HCT116 (cell line): Measurements from ENCODE around the gene MLEC. TPM values are rescaled to one million over a fixed set of nuclear protein-coding genes. Genes with fewer than 3 reads are reported as not detected.

Experiments
- ATAC-seq: fragments of 200-7000 bp; cut with Tn5 transposase; 2 replicates; pipeline ENCODE4 v1.9.1; 2020; ENCODE audit warnings: mild to moderate bottlenecking, moderate library complexity
- BruUV-seq: library from RNA; stranded (reverse); fragments of 400-500 nt; replicated peaks from 2 replicates; lab custom pipeline; 2021; lab: Mats Ljungman, UMichigan
- CTCF ChIA-PET: fragments of 300-600 bp; sonication (Branson Sonifier 250); formaldehyde crosslinking; loops from one replicate; lab custom pipeline; 2021; ENCODE audit warnings: antibody characterized with exemption; lab: Charles Lee
- POLR2A ChIA-PET: fragments of 300-600, 350-600 bp; sonication (Branson Sonifier 250); formaldehyde crosslinking; loops from one replicate; lab custom pipeline; 2021; ENCODE audit warnings: antibody characterized with exemption; lab: Charles Lee
- RAD21 ChIA-PET, 2 experiments: fragments of 300-600 bp; sonication (Branson Sonifier 250); formaldehyde crosslinking; loops; one replicate each; lab custom pipeline; 2023; ENCODE audit warnings: low total read pairs in 2 of 2; ENCODE audit not compliant: uncharacterized antibody in 2 of 2, unreplicated experiment in 2 of 2, low non-redundant PET in 1 of 2; lab: Charles Lee
- DNase-seq: peaks from one replicate; pipeline ENCODE4 v3.0.0-alpha.2; 2010; ENCODE audit warnings: low read depth, low spot score
- H2AFZ ChIP-seq: fragments of 200-600 bp; shearing (Covaris generic), sonication (generic); 2 replicates; pipeline ENCODE4 v1.6.1; 2017; ENCODE audit warnings: low read depth, mixed run types, mixed read lengths, antibody characterized with exemption, low read length; ENCODE audit not compliant: poor library complexity, severe bottlenecking
- H3K27ac ChIP-seq: 2 replicates; pipeline ENCODE4 v1.5.1; 2012; ENCODE audit warnings: low read depth, low read length
- H3K27me3 ChIP-seq: fragments of 200-600 bp; sonication (generic); 2 replicates; pipeline ENCODE4 v1.6.1; 2016; ENCODE audit warnings: mixed run types, low read length, mixed read lengths; ENCODE audit not compliant: insufficient read depth
- H3K36me3 ChIP-seq, 2 experiments: fragments of 200-500 bp in 1 of 2; fragments of 200-600 bp in 1 of 2; sonication (Bioruptor generic) in 1 of 2; sonication (generic) in 1 of 2; 2 replicates each; pipeline versions ENCODE4 v1.5.1 to v1.6.1; 2014 to 2016; ENCODE audit warnings: low read length in 2 of 2, inconsistent platforms in 1 of 2, mixed read lengths in 1 of 2, mixed run types in 1 of 2; ENCODE audit not compliant: insufficient read depth in 2 of 2, control insufficient read depth in 1 of 2
- H3K4me1 ChIP-seq, 2 experiments: fragments of 200-600 bp in 1 of 2; sonication (generic) in 1 of 2; 2 replicates each; pipeline versions ENCODE4 v1.5.1 to v1.6.1; 2012 to 2017; ENCODE audit warnings: low read length in 2 of 2, inconsistent platforms in 1 of 2, mild to moderate bottlenecking in 1 of 2, mixed read lengths in 1 of 2, mixed run types in 1 of 2, moderate library complexity in 1 of 2; ENCODE audit not compliant: insufficient read depth in 2 of 2, control insufficient read depth in 1 of 2
- H3K4me2 ChIP-seq: fragments of 200-600 bp; sonication (generic); 2 replicates; pipeline ENCODE4 v1.6.1; 2017; ENCODE audit warnings: mixed run types, low read length, mixed read lengths
- H3K4me3 ChIP-seq, 2 experiments: fragments of 200-600 bp in 1 of 2; sonication (generic) in 1 of 2; replicated peaks in 1 of 2; 2 replicates each; pipeline ENCODE4 v1.5.1; 2011 to 2016; ENCODE audit warnings: low read length in 2 of 2, control low read depth in 1 of 2, low read depth in 1 of 2, mild to moderate bottlenecking in 1 of 2, mixed read lengths in 1 of 2, mixed run types in 1 of 2
- H3K79me2 ChIP-seq: fragments of 200-600 bp; sonication (generic); 2 replicates; pipeline ENCODE4 v1.6.1; 2017; ENCODE audit warnings: mild to moderate bottlenecking, mixed run types, low read length, moderate library complexity, mixed read lengths; ENCODE audit not compliant: insufficient read depth
- H3K9ac ChIP-seq: fragments of 200-600 bp; sonication (generic); 2 replicates; pipeline ENCODE4 v1.6.1; 2016; ENCODE audit warnings: low read length, mixed read lengths
- H3K9me2 ChIP-seq: fragments of 200-600 bp; sonication (generic), shearing (Covaris generic); 2 replicates; pipeline ENCODE4 v1.6.1; 2017; ENCODE audit warnings: mixed run types, mild to moderate bottlenecking, moderate library complexity; ENCODE audit not compliant: insufficient read depth
- H3K9me3 ChIP-seq, 2 experiments: fragments of 200-500 bp in 1 of 2; fragments of 200-600 bp in 1 of 2; sonication (Bioruptor generic) in 1 of 2; sonication (generic) in 1 of 2; 2 replicates each; pipeline ENCODE4 v1.6.1; 2014 to 2017; ENCODE audit warnings: low read length in 2 of 2, mixed read lengths in 2 of 2, inconsistent platforms in 1 of 2, low read depth in 1 of 2, mild to moderate bottlenecking in 1 of 2, mixed run types in 1 of 2, moderate library complexity in 1 of 2; ENCODE audit not compliant: control insufficient read depth in 1 of 2, insufficient read depth in 1 of 2
- H4K20me1 ChIP-seq: fragments of 200-600 bp; sonication (generic), shearing (Covaris generic); 2 replicates; pipeline ENCODE4 v1.6.1; 2017; ENCODE audit warnings: mixed run types, mild to moderate bottlenecking, moderate library complexity; ENCODE audit not compliant: insufficient read depth
- ATF3 ChIP-seq: IDR thresholded peaks from 2 replicates; pipeline ENCODE4 v1.6.1; 2012
- CEBPB ChIP-seq: IDR thresholded peaks from 2 replicates; pipeline ENCODE4 v1.6.1; 2012; ENCODE audit warnings: low read depth
- FOSL1 ChIP-seq: IDR thresholded peaks from 2 replicates; pipeline ENCODE4 v1.6.1; 2012; ENCODE audit warnings: low read depth
- POLR2A ChIP-seq: IDR thresholded peaks from 2 replicates; pipeline ENCODE4 v1.7.0; 2011; ENCODE audit warnings: borderline replicate concordance; ENCODE audit not compliant: insufficient read depth, insufficient read length; ENCODE audit errors: extremely low read depth
- POLR2AphosphoS5 ChIP-seq: IDR thresholded peaks from 2 replicates; pipeline ENCODE4 v1.6.1; 2011; ENCODE audit warnings: mild to moderate bottlenecking, low read depth, low read length, moderate library complexity
- RAD21 ChIP-seq: IDR thresholded peaks from 2 replicates; pipeline ENCODE4 v1.6.1; 2012; ENCODE audit warnings: low read depth, mild to moderate bottlenecking
- SP1 ChIP-seq: IDR thresholded peaks from 2 replicates; pipeline ENCODE4 v1.6.1; 2012; ENCODE audit warnings: low read depth
- SRF ChIP-seq: IDR thresholded peaks from 2 replicates; pipeline ENCODE4 v1.6.1; 2012; ENCODE audit warnings: low read depth
- TCF7L2 ChIP-seq: IDR thresholded peaks from 2 replicates; pipeline ENCODE4 v1.7.0; 2011; ENCODE audit warnings: borderline replicate concordance, inconsistent platforms; ENCODE audit not compliant: insufficient read depth, insufficient read length; ENCODE audit errors: extremely low read depth
- YY1 ChIP-seq: IDR thresholded peaks from 2 replicates; pipeline ENCODE4 v1.6.1; 2011; ENCODE audit warnings: low read length, low read depth, moderate library complexity, mild to moderate bottlenecking; ENCODE audit not compliant: insufficient replicate concordance; ENCODE audit errors: extremely low read depth
- ZFX ChIP-seq: fragments of 450-650 bp; IDR thresholded peaks from 2 replicates; pipeline ENCODE4 v1.6.1; 2017
- intact Hi-C: fragments of 100-400 bp; cut with micrococcal nuclease; formaldehyde crosslinking; loops from 2 replicates; pipeline ENCODE4 v1.10.0; 2022
- total RNA-seq: library from RNA; stranded (reverse); gene quantifications from one replicate; pipeline ENCODE4 v1.2.1, GENCODE V29; 2021; ENCODE audit not compliant: unreplicated experiment
- TF ChIP-seq, protein P1 (sequence below), 3 experiments: fragments of 200-600 bp in 1 of 3; sonication (generic) in 1 of 3; IDR thresholded peaks in 2 of 3; conservative IDR thresholded peaks in 1 of 3; 2 replicates each; pipeline ENCODE4 v1.5.1; 2012 to 2017; ENCODE audit warnings: low read depth in 2 of 3, low read length in 2 of 3, antibody characterized with exemption in 1 of 3, borderline replicate concordance in 1 of 3, control low read depth in 1 of 3, mild to moderate bottlenecking in 1 of 3, mixed read lengths in 1 of 3, mixed run types in 1 of 3, moderate library complexity in 1 of 3; ENCODE audit not compliant: insufficient read depth in 1 of 3
- TF ChIP-seq, protein P2 (sequence below): IDR thresholded peaks from 2 replicates; pipeline ENCODE4 v1.6.1; 2012
- TF ChIP-seq, protein P3 (sequence below): IDR thresholded peaks from 2 replicates; pipeline ENCODE4 v1.6.1; 2012; ENCODE audit warnings: low read depth

Gene MLEC
- total RNA-seq, 1 experiment from 2014 or later, result 152 TPM

DNA sequence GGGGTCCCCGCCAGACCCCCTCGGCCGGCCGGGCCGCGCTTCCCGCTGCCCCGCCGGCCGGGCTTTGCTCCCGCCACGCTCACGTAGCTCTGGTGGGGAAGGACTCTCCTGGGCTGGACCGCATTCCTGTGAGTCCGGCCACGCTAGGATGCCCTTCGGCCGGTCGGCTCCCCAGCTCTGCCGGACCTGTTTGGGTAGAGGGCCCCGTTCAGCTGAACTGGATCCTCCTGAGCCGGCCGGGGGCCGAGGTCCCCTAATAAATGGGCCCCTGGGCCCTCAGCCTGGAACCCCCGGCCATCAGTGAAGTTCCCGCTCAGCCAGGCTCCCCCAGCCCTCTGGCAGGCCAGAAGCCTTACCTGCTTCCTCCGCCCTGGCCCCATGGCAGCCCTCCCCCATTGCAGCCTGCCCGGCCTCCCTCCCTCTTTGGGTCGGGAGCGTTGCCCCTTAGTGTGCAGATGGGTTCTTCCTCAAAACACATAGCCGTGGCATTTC is 23.9 kb downstream of the MLEC start:
- H2AFZ ChIP-seq, result no peak overlapping the region
- peak overlapping the region; percentile 96 for H3K9ac ChIP-seq
- H3K36me3 ChIP-seq, result peaks cover 7 to 11% of the 10 kb centered on the region in 2 experiments; a peak in 3 of 4 replicates
- H3K4me2 ChIP-seq, result peak overlapping the region; percentile 88
- no peaks in the 10 kb centered on the region for H3K9me3 ChIP-seq
- ChIA-PET CTCF (interaction anchor here (0.6 to 1.2 kb wide), 3 partner anchors 62 to 126 kb away, joined by 3 read pairs; no protein-coding TSS in a partner anchor), RAD21 (no interaction called here), POLR2A (interaction anchor here (1.0 kb wide), 1 partner anchor 15 kb away, joined by 3 read pairs; the partner anchor contains the start of gene ACADS)
- ATAC-seq, result peak; percentile 57
- TF ChIP-seq ZFX (peak; percentile 68), SRF (no peak), YY1 (peak; percentile 16)
- H4K20me1 ChIP-seq, result no peaks in the 10 kb centered on the region
- DNase-seq, result no peak
- peak overlapping the region; percentile 86 to 90 for H3K4me3 ChIP-seq
- no peaks in the 10 kb centered on the region for H3K27me3 ChIP-seq
- H3K27ac ChIP-seq, result peak overlapping the region; percentile 90
- BruUV-seq, result no TSS peak
- peaks cover 18% of the 10 kb centered on the region for H3K79me2 ChIP-seq
- intact Hi-C loops, result loop anchor here (5.0 to 10.0 kb wide), 2 partner anchors 261 to 376 kb away; no protein-coding TSS in a partner anchor
- peaks cover 11 to 15% of the 10 kb centered on the region in 2 experiments for H3K4me1 ChIP-seq
- H3K9me2 ChIP-seq, result no peaks in the 10 kb centered on the region

DNA sequence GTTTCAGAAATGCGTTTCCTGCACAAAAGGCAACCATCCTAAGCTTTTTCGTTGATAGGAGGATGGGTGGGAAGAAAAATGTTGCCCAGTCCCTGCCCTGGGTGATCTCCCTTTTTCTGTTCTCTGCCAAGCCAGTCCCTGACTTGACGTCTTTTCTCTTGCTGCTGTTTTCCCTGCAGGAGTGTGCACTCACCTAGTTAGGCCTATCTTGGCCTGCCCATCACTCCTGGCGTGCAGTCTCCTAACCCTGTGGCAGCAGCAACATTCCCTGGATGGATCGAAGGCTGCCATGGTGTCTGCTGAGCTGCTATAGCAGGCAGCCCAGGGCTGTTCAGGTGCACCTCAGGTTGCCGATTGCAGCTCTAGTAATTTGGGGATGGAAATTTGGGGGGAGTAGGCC is 24.5 kb downstream of the MLEC start:
- no peaks in the 10 kb centered on the region for H3K9me3 ChIP-seq
- POLR2A ChIA-PET, result no interaction called here
- H3K4me3 ChIP-seq, result peak overlapping the region; percentile 86 to 90
- BruUV-seq, result no TSS peak
- peak overlapping the region; percentile 96 for H3K9ac ChIP-seq
- H4K20me1 ChIP-seq, result no peaks in the 10 kb centered on the region
- ATAC-seq (no peak), DNase-seq (no peak)
- intact Hi-C loops, result loop anchor here (5.0 to 10.0 kb wide), 2 partner anchors 261 to 377 kb away; no protein-coding TSS in a partner anchor
- no peak overlapping the region for H2AFZ ChIP-seq
- peak overlapping the region; percentile 14; the same call in 1 of the 2 replicates for H3K27ac ChIP-seq
- peaks cover 18% of the 10 kb centered on the region for H3K79me2 ChIP-seq
- peak overlapping the region; percentile 88 for H3K4me2 ChIP-seq
- peaks cover 11 to 15% of the 10 kb centered on the region in 2 experiments for H3K4me1 ChIP-seq
- CTCF ChIA-PET, result interaction anchor here (1.2 kb wide), 1 partner anchor 127 kb away, joined by 3 read pairs; no protein-coding TSS in a partner anchor
- H3K27me3 ChIP-seq, result no peaks in the 10 kb centered on the region
- no peaks in the 10 kb centered on the region for H3K9me2 ChIP-seq
- peaks cover 10 to 13% of the 10 kb centered on the region in 2 experiments; a peak in 3 of 4 replicates for H3K36me3 ChIP-seq
- RAD21 ChIA-PET, result no interaction called here
- no peak for TF ChIP-seq RAD21
- TF ChIP-seq POLR2A, result no peak
- TF ChIP-seq, protein P1, sequence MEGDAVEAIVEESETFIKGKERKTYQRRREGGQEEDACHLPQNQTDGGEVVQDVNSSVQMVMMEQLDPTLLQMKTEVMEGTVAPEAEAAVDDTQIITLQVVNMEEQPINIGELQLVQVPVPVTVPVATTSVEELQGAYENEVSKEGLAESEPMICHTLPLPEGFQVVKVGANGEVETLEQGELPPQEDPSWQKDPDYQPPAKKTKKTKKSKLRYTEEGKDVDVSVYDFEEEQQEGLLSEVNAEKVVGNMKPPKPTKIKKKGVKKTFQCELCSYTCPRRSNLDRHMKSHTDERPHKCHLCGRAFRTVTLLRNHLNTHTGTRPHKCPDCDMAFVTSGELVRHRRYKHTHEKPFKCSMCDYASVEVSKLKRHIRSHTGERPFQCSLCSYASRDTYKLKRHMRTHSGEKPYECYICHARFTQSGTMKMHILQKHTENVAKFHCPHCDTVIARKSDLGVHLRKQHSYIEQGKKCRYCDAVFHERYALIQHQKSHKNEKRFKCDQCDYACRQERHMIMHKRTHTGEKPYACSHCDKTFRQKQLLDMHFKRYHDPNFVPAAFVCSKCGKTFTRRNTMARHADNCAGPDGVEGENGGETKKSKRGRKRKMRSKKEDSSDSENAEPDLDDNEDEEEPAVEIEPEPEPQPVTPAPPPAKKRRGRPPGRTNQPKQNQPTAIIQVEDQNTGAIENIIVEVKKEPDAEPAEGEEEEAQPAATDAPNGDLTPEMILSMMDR (IDR thresholded peaks at IDR 0.05 in 2 of 3, conservative IDR thresholded peaks at IDR 0.05 in 1 of 3; ENCODE audit: borderline replicate concordance in 1 of 3, insufficient read depth in 1 of 3, low read depth in 2 of 3, low read length in 2 of 3), result no peak
- no peak for TF ChIP-seq ATF3
- no peak for TF ChIP-seq TCF7L2
- no peak for TF ChIP-seq POLR2AphosphoS5
- no peak for TF ChIP-seq FOSL1
- no peak for TF ChIP-seq CEBPB
- TF ChIP-seq ZFX, result no peak
- TF ChIP-seq, protein P2, sequence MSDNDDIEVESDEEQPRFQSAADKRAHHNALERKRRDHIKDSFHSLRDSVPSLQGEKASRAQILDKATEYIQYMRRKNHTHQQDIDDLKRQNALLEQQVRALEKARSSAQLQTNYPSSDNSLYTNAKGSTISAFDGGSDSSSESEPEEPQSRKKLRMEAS, result no peak
- TF ChIP-seq, protein P3, sequence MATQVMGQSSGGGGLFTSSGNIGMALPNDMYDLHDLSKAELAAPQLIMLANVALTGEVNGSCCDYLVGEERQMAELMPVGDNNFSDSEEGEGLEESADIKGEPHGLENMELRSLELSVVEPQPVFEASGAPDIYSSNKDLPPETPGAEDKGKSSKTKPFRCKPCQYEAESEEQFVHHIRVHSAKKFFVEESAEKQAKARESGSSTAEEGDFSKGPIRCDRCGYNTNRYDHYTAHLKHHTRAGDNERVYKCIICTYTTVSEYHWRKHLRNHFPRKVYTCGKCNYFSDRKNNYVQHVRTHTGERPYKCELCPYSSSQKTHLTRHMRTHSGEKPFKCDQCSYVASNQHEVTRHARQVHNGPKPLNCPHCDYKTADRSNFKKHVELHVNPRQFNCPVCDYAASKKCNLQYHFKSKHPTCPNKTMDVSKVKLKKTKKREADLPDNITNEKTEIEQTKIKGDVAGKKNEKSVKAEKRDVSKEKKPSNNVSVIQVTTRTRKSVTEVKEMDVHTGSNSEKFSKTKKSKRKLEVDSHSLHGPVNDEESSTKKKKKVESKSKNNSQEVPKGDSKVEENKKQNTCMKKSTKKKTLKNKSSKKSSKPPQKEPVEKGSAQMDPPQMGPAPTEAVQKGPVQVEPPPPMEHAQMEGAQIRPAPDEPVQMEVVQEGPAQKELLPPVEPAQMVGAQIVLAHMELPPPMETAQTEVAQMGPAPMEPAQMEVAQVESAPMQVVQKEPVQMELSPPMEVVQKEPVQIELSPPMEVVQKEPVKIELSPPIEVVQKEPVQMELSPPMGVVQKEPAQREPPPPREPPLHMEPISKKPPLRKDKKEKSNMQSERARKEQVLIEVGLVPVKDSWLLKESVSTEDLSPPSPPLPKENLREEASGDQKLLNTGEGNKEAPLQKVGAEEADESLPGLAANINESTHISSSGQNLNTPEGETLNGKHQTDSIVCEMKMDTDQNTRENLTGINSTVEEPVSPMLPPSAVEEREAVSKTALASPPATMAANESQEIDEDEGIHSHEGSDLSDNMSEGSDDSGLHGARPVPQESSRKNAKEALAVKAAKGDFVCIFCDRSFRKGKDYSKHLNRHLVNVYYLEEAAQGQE, result no peak
- no peak for TF ChIP-seq SP1
